SK-N-SH (cell line): ENCODE data around the gene RBL2. TPM values are rescaled to one million over a fixed set of nuclear protein-coding genes. Genes with fewer than 3 reads are reported as not detected.

ENCODE experiments used
- CTCF ChIA-PET: fragments of 300-600, 350-600 bp; formaldehyde crosslinking; extraction: SDS; loops from one replicate; lab custom pipeline; 2021; lab: Yijun Ruan, JAX
- POLR2A ChIA-PET: fragments of 350-600 bp; sonication (Branson Sonifier 250); formaldehyde crosslinking; extraction: SDS; loops from one replicate; lab custom pipeline; 2020; ENCODE audit warnings: antibody characterized with exemption, inconsistent platforms; lab: Yijun Ruan, JAX
- DNase-seq: peaks from one replicate; pipeline ENCODE4 v3.0.0; 2012
- H2AFZ ChIP-seq: fragments of 200-600 bp; sonication (generic); 2 replicates; pipeline ENCODE4 v1.8.1; 2016; ENCODE audit warnings: antibody characterized with exemption, mild to moderate bottlenecking, low read depth
- H3F3A ChIP-seq: fragments of 200-600 bp; sonication (generic); replicated peaks from 2 replicates; pipeline ENCODE3; 2016; ENCODE audit warnings: antibody characterized with exemption, mild to moderate bottlenecking; ENCODE audit not compliant: insufficient read depth
- H3K27ac ChIP-seq, 2 experiments: fragments of 200-500 bp in 1 of 2; fragments of 200-600 bp in 1 of 2; sonication (Bioruptor generic) in 1 of 2; sonication (generic), shearing (Covaris generic) in 1 of 2; 2 replicates each; pipeline versions ENCODE4 v1.5.1 to v1.6.1; 2014 to 2016; ENCODE audit warnings: low read depth in 2 of 2, inconsistent platforms in 1 of 2, low read length in 1 of 2, mild to moderate bottlenecking in 1 of 2, mixed read lengths in 1 of 2
- H3K27me3 ChIP-seq: fragments of 200-600 bp; sonication (generic), shearing (Covaris generic); 2 replicates; pipeline ENCODE4 v1.6.1; 2016; ENCODE audit warnings: mixed run types; ENCODE audit not compliant: insufficient read depth
- H3K36me3 ChIP-seq, 2 experiments: fragments of 200-500 bp in 1 of 2; fragments of 200-600 bp in 1 of 2; sonication (Bioruptor generic) in 1 of 2; sonication (generic) in 1 of 2; replicated peaks in 1 of 2; 2 replicates each; pipeline versions ENCODE3 to v1.5.1; 2014 to 2016; ENCODE audit warnings: low read length in 1 of 2, mild to moderate bottlenecking in 1 of 2; ENCODE audit not compliant: insufficient read depth in 2 of 2, control insufficient read depth in 1 of 2
- H3K4me1 ChIP-seq, 2 experiments: fragments of 200-500 bp in 1 of 2; fragments of 200-600 bp in 1 of 2; sonication (Bioruptor generic) in 1 of 2; sonication (generic), shearing (Covaris generic) in 1 of 2; 2 replicates each; pipeline versions ENCODE4 v1.5.1 to v1.6.1; 2014 to 2016; ENCODE audit warnings: low read depth in 1 of 2, low read length in 1 of 2, mixed run types in 1 of 2; ENCODE audit not compliant: insufficient read depth in 2 of 2, control insufficient read depth in 1 of 2
- H3K4me2 ChIP-seq: fragments of 200-600 bp; sonication (generic), shearing (Covaris generic); 2 replicates; pipeline ENCODE4 v1.6.1; 2017; ENCODE audit warnings: mixed run types
- H3K4me3 ChIP-seq, 2 experiments: fragments of 200-500 bp in 1 of 2; fragments of 200-600 bp in 1 of 2; sonication (Bioruptor generic) in 1 of 2; sonication (generic), shearing (Covaris generic) in 1 of 2; 2 replicates each; pipeline versions ENCODE4 v1.5.1 to v1.8.1; 2014 to 2016; ENCODE audit warnings: low read depth in 2 of 2, inconsistent platforms in 1 of 2, low read length in 1 of 2, mild to moderate bottlenecking in 1 of 2, mixed read lengths in 1 of 2, moderate library complexity in 1 of 2
- H3K79me2 ChIP-seq: fragments of 200-600 bp; sonication (generic); 2 replicates; pipeline ENCODE4 v1.8.1; 2017; ENCODE audit warnings: mild to moderate bottlenecking; ENCODE audit not compliant: insufficient read depth
- H3K9ac ChIP-seq: fragments of 200-600 bp; sonication (generic); 2 replicates; pipeline ENCODE4 v1.6.1; 2017; ENCODE audit warnings: mixed run types
- H3K9me2 ChIP-seq: fragments of 200-600 bp; sonication (generic); 2 replicates; pipeline ENCODE4 v1.6.1; 2017; ENCODE audit warnings: mixed run types
- H3K9me3 ChIP-seq: fragments of 200-600 bp; sonication (generic); 2 replicates; pipeline ENCODE4 v1.6.1; 2017; ENCODE audit warnings: mixed run types, mild to moderate bottlenecking, moderate library complexity
- H4K20me1 ChIP-seq: fragments of 200-600 bp; sonication (generic); 2 replicates; pipeline ENCODE4 v1.6.1; 2017; ENCODE audit warnings: mild to moderate bottlenecking, mixed run types; ENCODE audit not compliant: insufficient read depth
- CHD2 ChIP-seq: fragments of 150-350 bp; IDR thresholded peaks from 2 replicates; pipeline ENCODE4 v1.6.1; 2018; ENCODE audit warnings: low read length; ENCODE audit not compliant: partially characterized antibody
- EP300 ChIP-seq, 2 experiments: IDR thresholded peaks; 2 replicates each; pipeline versions ENCODE4 v1.4.0 to v1.6.1; 2012; ENCODE audit warnings: borderline replicate concordance in 1 of 2, low read depth in 1 of 2, low read length in 1 of 2
- EZH2phosphoT487 ChIP-seq: fragments of 200-600 bp; sonication (generic); IDR thresholded peaks from 2 replicates; pipeline ENCODE4 v1.6.1; 2017; ENCODE audit warnings: low read depth, mixed run types, mild to moderate bottlenecking, antibody characterized with exemption, moderate library complexity, borderline replicate concordance
- FOSL2 ChIP-seq: IDR thresholded peaks from 2 replicates; pipeline ENCODE4 v1.4.0; 2012; ENCODE audit warnings: low read depth, mild to moderate bottlenecking, moderate library complexity, borderline replicate concordance
- IRF3 ChIP-seq: fragments of 150-350 bp; IDR thresholded peaks from 2 replicates; pipeline ENCODE4 v1.6.1; 2016; ENCODE audit warnings: mild to moderate bottlenecking, low read depth, low read length
- JUND ChIP-seq: IDR thresholded peaks from 2 replicates; pipeline ENCODE4 v1.4.0; 2012
- MXI1 ChIP-seq: IDR thresholded peaks from 2 replicates; pipeline ENCODE4 v1.6.1; 2012; ENCODE audit warnings: mild to moderate bottlenecking, low read depth, low read length, improper control_type of control experiment
- NFIC ChIP-seq: IDR thresholded peaks from 2 replicates; pipeline ENCODE4 v1.4.0; 2012; ENCODE audit warnings: borderline replicate concordance
- PBX3 ChIP-seq: IDR thresholded peaks from 2 replicates; pipeline ENCODE4; 2012
- POLR2AphosphoS5 ChIP-seq: IDR thresholded peaks from 2 replicates; pipeline ENCODE4 v1.6.1; 2012; ENCODE audit warnings: low read depth, low read length
- RAD21 ChIP-seq: IDR thresholded peaks from 2 replicates; pipeline ENCODE4 v1.6.1; 2012; ENCODE audit warnings: mild to moderate bottlenecking, low read length
- RFX5 ChIP-seq: IDR thresholded peaks from 2 replicates; pipeline ENCODE4 v1.6.1; 2012; ENCODE audit warnings: mild to moderate bottlenecking, improper control_type of control experiment, low read length
- SIN3A ChIP-seq: IDR thresholded peaks from 2 replicates; pipeline ENCODE4 v1.6.1; 2012; ENCODE audit warnings: low read depth, mild to moderate bottlenecking, low read length, moderate library complexity, borderline replicate concordance
- SMC3 ChIP-seq: IDR thresholded peaks from 2 replicates; pipeline ENCODE4 v1.6.1; 2012; ENCODE audit warnings: low read depth, low read length, improper control_type of control experiment
- TAF1 ChIP-seq: IDR thresholded peaks from 2 replicates; pipeline ENCODE4 v1.6.1; 2012; ENCODE audit warnings: low read depth, mild to moderate bottlenecking, low read length, moderate library complexity, borderline replicate concordance
- USF2 ChIP-seq: fragments of 150-350 bp; IDR thresholded peaks from 2 replicates; pipeline ENCODE4 v1.6.1; 2017; ENCODE audit warnings: antibody characterized with exemption, low read length, low read depth, borderline replicate concordance
- WGBS: methylation state at CpG from one replicate; pipeline ENCODE4 v1.1.6; 2017; ENCODE audit warnings: low lambda C conversion rate; 5-methylcytosine and 5-hydroxymethylcytosine counted together
- polyA plus RNA-seq, 3 experiments: library from polyadenylated mRNA; depleted of rRNA; stranded (reverse); fragments of >200 nt; gene quantifications; 2 replicates each; pipeline ENCODE4 v1.2.3, GENCODE V29; 2012
- TF ChIP-seq, protein P1 (sequence below): IDR thresholded peaks from 2 replicates; pipeline ENCODE4 v1.4.0; 2012; ENCODE audit warnings: low read depth
- TF ChIP-seq, protein P2 (sequence below): IDR thresholded peaks from 2 replicates; pipeline ENCODE4 v1.4.0; 2012; ENCODE audit warnings: low read depth, borderline replicate concordance
- TF ChIP-seq, protein P3 (sequence below): IDR thresholded peaks from 2 replicates; pipeline ENCODE4 v1.6.1; 2012; ENCODE audit warnings: mild to moderate bottlenecking, low read depth, low read length, moderate library complexity
- TF ChIP-seq, protein P4 (sequence below): fragments of 200-600 bp; sonication (generic); IDR thresholded peaks from 2 replicates; pipeline ENCODE4 v1.6.1; 2017; ENCODE audit warnings: antibody characterized with exemption, mild to moderate bottlenecking, moderate library complexity

The RBL2 gene
- polyA plus RNA-seq, 1 of the 3 experiments (the other 2 are of a cell fraction), result 28.0 TPM

GRCh38 chr16:53446090-53446489 lies 11.8 kb downstream of the RBL2 start:
- Histone ChIP-seq H3K9me3 (no peaks in the 10 kb centered on the region), H3K4me2 (no peak overlapping the region), H2AFZ (no peak overlapping the region), H3K9ac (no peak overlapping the region), H3K4me1 (no peaks in the 10 kb centered on the region), H3K27me3 (no peaks in the 10 kb centered on the region), H3K79me2 (no peaks in the 10 kb centered on the region; the same call in 1 of the 2 replicates), H3K4me3 (no peak overlapping the region), H3F3A (peaks cover 10% of the 10 kb centered on the region), H3K27ac (no peak overlapping the region), H3K9me2 (no peaks in the 10 kb centered on the region), H3K36me3 (peaks cover 20 to 47% of the 10 kb centered on the region in 2 experiments), H4K20me1 (no peaks in the 10 kb centered on the region)
- no peak for DNase-seq
- ChIA-PET CTCF (interaction anchor here (1.1 kb wide), 1 partner anchor 23 kb away, joined by 3 read pairs; no protein-coding TSS in a partner anchor), POLR2A (no interaction called here)
- 48% methylated on average over 3 of the region's 3 CpGs for WGBS
- TF ChIP-seq SIN3A (no peak), MXI1 (no peak), PBX3 (no peak), NFIC (no peak), TAF1 (no peak), SMC3 (no peak), IRF3 (no peak), RFX5 (no peak), EZH2phosphoT487 (no peak), FOSL2 (no peak), RAD21 (no peak), JUND (no peak), CHD2 (no peak), USF2 (no peak), POLR2AphosphoS5 (no peak), EP300 (IDR thresholded peaks at IDR 0.05; ENCODE audit: borderline replicate concordance in 1 of 2, low read depth in 1 of 2, low read length in 1 of 2) (no peak)
- TF ChIP-seq, protein P1, sequence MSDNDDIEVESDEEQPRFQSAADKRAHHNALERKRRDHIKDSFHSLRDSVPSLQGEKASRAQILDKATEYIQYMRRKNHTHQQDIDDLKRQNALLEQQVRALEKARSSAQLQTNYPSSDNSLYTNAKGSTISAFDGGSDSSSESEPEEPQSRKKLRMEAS, result no peak
- TF ChIP-seq, protein P2, sequence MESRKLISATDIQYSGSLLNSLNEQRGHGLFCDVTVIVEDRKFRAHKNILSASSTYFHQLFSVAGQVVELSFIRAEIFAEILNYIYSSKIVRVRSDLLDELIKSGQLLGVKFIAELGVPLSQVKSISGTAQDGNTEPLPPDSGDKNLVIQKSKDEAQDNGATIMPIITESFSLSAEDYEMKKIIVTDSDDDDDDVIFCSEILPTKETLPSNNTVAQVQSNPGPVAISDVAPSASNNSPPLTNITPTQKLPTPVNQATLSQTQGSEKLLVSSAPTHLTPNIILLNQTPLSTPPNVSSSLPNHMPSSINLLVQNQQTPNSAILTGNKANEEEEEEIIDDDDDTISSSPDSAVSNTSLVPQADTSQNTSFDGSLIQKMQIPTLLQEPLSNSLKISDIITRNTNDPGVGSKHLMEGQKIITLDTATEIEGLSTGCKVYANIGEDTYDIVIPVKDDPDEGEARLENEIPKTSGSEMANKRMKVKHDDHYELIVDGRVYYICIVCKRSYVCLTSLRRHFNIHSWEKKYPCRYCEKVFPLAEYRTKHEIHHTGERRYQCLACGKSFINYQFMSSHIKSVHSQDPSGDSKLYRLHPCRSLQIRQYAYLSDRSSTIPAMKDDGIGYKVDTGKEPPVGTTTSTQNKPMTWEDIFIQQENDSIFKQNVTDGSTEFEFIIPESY, result no peak
- TF ChIP-seq, protein P3, sequence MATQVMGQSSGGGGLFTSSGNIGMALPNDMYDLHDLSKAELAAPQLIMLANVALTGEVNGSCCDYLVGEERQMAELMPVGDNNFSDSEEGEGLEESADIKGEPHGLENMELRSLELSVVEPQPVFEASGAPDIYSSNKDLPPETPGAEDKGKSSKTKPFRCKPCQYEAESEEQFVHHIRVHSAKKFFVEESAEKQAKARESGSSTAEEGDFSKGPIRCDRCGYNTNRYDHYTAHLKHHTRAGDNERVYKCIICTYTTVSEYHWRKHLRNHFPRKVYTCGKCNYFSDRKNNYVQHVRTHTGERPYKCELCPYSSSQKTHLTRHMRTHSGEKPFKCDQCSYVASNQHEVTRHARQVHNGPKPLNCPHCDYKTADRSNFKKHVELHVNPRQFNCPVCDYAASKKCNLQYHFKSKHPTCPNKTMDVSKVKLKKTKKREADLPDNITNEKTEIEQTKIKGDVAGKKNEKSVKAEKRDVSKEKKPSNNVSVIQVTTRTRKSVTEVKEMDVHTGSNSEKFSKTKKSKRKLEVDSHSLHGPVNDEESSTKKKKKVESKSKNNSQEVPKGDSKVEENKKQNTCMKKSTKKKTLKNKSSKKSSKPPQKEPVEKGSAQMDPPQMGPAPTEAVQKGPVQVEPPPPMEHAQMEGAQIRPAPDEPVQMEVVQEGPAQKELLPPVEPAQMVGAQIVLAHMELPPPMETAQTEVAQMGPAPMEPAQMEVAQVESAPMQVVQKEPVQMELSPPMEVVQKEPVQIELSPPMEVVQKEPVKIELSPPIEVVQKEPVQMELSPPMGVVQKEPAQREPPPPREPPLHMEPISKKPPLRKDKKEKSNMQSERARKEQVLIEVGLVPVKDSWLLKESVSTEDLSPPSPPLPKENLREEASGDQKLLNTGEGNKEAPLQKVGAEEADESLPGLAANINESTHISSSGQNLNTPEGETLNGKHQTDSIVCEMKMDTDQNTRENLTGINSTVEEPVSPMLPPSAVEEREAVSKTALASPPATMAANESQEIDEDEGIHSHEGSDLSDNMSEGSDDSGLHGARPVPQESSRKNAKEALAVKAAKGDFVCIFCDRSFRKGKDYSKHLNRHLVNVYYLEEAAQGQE, result no peak
- TF ChIP-seq, protein P4, sequence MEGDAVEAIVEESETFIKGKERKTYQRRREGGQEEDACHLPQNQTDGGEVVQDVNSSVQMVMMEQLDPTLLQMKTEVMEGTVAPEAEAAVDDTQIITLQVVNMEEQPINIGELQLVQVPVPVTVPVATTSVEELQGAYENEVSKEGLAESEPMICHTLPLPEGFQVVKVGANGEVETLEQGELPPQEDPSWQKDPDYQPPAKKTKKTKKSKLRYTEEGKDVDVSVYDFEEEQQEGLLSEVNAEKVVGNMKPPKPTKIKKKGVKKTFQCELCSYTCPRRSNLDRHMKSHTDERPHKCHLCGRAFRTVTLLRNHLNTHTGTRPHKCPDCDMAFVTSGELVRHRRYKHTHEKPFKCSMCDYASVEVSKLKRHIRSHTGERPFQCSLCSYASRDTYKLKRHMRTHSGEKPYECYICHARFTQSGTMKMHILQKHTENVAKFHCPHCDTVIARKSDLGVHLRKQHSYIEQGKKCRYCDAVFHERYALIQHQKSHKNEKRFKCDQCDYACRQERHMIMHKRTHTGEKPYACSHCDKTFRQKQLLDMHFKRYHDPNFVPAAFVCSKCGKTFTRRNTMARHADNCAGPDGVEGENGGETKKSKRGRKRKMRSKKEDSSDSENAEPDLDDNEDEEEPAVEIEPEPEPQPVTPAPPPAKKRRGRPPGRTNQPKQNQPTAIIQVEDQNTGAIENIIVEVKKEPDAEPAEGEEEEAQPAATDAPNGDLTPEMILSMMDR, result no peak
